Measurements from ENCODE around the gene SSTR5. TPM values are rescaled to one million over a fixed set of nuclear protein-coding genes. Genes with fewer than 3 reads are reported as not detected.

SSTR5 gene
- total RNA-seq, 1 donor from 2014 or later: not detected

DNA sequence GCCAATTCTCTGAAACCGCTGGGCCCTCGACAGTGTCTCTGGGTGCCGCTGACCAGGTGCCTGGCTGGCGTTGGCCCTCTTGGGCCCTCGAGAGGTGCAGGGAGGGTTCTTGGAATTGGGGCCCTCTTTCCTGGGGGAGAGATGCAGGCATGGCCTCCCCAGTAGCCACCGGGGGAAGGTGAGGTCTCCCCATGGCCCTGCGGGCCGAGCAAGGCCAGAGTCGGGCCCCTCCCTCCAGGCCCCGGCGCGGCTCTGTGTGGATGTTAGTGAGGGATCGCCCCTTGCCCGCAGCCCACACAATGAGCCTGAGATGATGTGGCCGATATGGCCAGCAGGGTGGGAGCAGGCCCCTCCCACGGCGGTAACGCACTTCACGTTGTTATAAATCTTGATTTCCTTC is 46.6 kb downstream of the SSTR5 start:
- Mint-ChIP-seq H3K27me3 (ENCODE audit: low read depth) (no peaks in the 10 kb centered on the region), H3K9me3 (no peaks in the 10 kb centered on the region), H3K36me3 (ENCODE audit: low read depth) (no peaks in the 10 kb centered on the region), H3K27ac (no peak overlapping the region), H3K4me3 (ENCODE audit: low read depth) (no peak overlapping the region), H3K4me1 (ENCODE audit: low read depth) (no peaks in the 10 kb centered on the region)
- DNase-seq (ENCODE audit: low spot score): no peak
- intact Hi-C loops (cut with micrococcal nuclease): no loop called here

DNA sequence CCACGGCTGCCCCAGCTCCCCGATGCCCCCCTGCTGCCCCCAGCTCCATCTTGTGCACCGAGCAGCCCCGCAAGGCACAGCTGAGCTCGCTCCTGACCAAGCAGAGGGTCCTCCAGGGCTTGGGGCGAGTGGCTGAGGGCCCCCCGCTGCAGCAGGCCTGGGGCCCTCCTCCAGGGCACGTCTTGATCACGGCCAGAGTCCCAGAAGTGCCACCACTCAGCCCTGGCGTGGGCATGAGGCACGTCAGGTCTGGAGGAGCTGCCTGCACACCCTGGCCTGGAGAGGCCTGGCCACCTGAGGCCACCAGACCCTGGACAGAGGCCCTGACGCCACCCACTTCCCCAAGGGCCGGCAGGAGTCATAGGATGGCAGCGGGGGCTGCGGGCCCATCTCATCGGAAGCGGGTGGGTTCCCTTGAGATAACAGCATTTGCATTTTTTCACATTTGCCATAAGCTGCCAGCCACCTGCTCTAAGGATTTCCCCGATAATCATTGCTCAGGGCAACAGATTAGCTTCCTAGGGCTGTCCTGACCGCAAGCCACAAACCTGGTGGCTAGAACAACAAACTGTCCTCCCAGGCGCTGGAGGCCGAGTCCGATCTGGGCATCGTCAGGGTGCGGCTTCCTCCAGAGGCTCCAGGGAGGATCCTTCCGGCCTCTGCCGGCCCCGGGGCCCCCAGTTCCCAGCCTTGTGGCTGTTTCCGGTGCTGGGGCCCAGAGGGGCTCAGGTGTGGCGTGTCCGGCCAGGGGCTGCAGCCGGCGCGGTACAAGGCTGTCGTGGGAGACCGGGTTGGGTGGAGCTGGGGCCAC is 47.4 kb downstream of the SSTR5 start:
- no peak for DNase-seq (ENCODE audit: low spot score)
- no peaks in the 10 kb centered on the region for H3K36me3 Mint-ChIP-seq (ENCODE audit: low read depth)
- no peaks in the 10 kb centered on the region for H3K4me1 Mint-ChIP-seq (ENCODE audit: low read depth)
- H3K9me3 Mint-ChIP-seq: no peaks in the 10 kb centered on the region
- no peak overlapping the region for H3K4me3 Mint-ChIP-seq (ENCODE audit: low read depth)
- no peak overlapping the region for H3K27ac Mint-ChIP-seq
- no peaks in the 10 kb centered on the region for H3K27me3 Mint-ChIP-seq (ENCODE audit: low read depth)
- intact Hi-C loops (cut with micrococcal nuclease): no loop called here

DNA sequence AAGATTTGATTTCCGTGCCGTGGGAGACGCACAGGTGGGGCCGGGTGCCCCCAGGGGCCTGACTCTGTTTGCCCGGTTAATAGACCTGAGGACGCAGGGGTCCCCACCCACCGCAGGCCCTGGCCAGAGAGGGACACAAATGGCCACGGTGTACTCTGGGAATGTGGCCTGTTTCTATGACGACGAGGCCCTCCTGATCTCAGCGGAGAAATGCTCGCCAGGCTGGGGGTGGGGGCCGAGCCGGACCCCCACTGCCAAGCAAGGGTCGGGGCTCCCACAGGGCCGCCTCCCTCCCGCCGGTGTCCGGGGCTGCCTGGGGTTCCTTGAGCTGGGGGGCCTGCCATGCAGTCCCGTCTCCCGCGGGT is 48.0 kb downstream of the SSTR5 start:
- no peak for DNase-seq (ENCODE audit: low spot score)
- H3K4me1 Mint-ChIP-seq (ENCODE audit: low read depth): no peaks in the 10 kb centered on the region
- H3K4me3 Mint-ChIP-seq (ENCODE audit: low read depth): no peak overlapping the region
- H3K9me3 Mint-ChIP-seq: no peaks in the 10 kb centered on the region
- intact Hi-C loops (cut with micrococcal nuclease): no loop called here
- H3K27ac Mint-ChIP-seq: no peak overlapping the region
- no peaks in the 10 kb centered on the region for H3K27me3 Mint-ChIP-seq (ENCODE audit: low read depth)
- no peaks in the 10 kb centered on the region for H3K36me3 Mint-ChIP-seq (ENCODE audit: low read depth)

DNA sequence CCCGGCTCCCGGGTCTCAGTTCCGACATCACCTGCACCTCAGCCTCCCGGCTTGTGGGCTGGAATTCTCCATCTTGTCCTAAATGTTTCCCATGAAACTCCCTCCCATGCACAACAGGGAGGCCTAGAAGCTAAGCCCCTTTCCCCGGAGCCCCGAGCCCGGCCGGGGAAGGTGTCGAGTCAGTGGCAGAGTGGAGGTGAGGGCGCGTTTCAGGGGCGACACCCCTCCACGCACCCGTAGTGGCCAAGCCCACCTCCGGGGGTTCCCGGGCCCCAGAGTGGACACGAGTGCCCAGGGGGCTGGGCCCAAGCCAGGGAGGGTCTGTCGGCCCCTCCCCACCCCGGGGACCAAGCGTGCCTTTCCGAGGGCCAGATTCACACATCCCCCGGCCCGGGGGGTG is 48.5 kb downstream of the SSTR5 start:
- no peak overlapping the region for H3K27ac Mint-ChIP-seq
- no peaks in the 10 kb centered on the region for H3K27me3 Mint-ChIP-seq (ENCODE audit: low read depth)
- intact Hi-C loops (cut with micrococcal nuclease): no loop called here
- no peaks in the 10 kb centered on the region for H3K4me1 Mint-ChIP-seq (ENCODE audit: low read depth)
- no peak for DNase-seq (ENCODE audit: low spot score)
- H3K36me3 Mint-ChIP-seq (ENCODE audit: low read depth): no peaks in the 10 kb centered on the region
- H3K9me3 Mint-ChIP-seq: no peaks in the 10 kb centered on the region
- H3K4me3 Mint-ChIP-seq (ENCODE audit: low read depth): no peak overlapping the region

DNA sequence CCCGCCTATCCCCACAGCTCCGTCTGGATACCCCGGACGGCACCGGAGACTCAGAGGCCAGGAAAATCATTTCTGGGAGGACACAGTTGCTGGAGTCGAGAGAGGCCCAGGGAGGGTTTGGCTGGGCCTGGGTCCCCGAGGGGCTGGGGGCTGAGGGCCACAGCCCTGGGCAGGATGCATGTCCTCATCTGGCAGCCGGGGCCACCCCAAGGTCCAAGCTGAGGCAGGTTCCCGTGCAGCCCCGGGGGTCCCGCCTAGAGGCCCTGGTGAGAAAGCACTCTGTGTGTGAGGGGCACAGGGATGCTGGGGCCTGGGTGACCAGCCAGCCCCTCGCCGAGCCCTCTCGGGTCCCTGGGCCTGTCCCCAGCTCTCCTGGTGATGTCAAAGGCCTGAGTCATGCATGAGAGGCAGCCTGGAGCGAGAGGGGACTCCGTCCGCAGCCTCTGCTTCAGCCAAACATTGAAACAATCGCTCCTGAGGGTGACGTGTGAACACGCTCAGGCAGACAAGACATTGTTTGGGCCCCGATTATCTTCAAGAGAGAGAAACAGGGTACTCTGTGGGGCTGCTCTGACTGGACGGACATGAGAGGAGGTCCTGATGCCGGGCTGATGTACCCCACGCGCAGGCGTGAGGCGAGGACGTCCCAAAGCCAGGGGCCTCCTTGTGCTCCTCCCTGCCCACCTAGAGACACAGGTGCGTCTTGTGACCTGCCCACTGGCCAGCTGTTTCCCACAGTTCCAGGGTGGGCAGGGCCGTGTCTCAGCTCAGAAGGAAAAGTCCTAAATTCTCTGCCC is 49.3 kb downstream of the SSTR5 start:
- Mint-ChIP-seq H3K9me3 (no peaks in the 10 kb centered on the region), H3K27ac (no peak overlapping the region), H3K4me3 (ENCODE audit: low read depth) (no peak overlapping the region), H3K4me1 (ENCODE audit: low read depth) (no peaks in the 10 kb centered on the region), H3K36me3 (ENCODE audit: low read depth) (no peaks in the 10 kb centered on the region), H3K27me3 (ENCODE audit: low read depth) (no peaks in the 10 kb centered on the region)
- DNase-seq (ENCODE audit: low spot score): no peak
- intact Hi-C loops (cut with micrococcal nuclease): no loop called here

DNA sequence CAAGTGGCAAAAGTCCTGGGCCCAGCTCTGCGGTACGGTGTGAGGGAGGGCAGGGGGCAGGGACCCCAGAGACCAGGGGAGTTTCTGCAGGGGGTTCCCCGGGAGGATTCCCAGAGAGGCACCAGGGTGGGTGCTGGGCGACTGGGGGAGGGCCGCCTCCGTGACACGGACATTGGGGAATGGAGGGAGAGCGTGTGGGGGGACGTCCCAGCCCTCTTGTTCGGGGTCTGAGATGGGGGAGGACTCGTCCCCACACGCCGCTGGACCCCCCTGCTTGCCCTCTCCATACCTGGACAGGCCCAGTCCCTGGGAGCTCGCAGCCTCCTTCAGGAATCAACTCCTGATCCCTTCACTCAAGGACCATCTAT is 49.8 kb downstream of the SSTR5 start:
- intact Hi-C loops (cut with micrococcal nuclease): no loop called here
- no peaks in the 10 kb centered on the region for H3K9me3 Mint-ChIP-seq
- no peaks in the 10 kb centered on the region for H3K36me3 Mint-ChIP-seq (ENCODE audit: low read depth)
- no peaks in the 10 kb centered on the region for H3K27me3 Mint-ChIP-seq (ENCODE audit: low read depth)
- no peak for DNase-seq (ENCODE audit: low spot score)
- no peaks in the 10 kb centered on the region for H3K4me1 Mint-ChIP-seq (ENCODE audit: low read depth)
- no peak overlapping the region for H3K27ac Mint-ChIP-seq
- no peak overlapping the region for H3K4me3 Mint-ChIP-seq (ENCODE audit: low read depth)

DNA sequence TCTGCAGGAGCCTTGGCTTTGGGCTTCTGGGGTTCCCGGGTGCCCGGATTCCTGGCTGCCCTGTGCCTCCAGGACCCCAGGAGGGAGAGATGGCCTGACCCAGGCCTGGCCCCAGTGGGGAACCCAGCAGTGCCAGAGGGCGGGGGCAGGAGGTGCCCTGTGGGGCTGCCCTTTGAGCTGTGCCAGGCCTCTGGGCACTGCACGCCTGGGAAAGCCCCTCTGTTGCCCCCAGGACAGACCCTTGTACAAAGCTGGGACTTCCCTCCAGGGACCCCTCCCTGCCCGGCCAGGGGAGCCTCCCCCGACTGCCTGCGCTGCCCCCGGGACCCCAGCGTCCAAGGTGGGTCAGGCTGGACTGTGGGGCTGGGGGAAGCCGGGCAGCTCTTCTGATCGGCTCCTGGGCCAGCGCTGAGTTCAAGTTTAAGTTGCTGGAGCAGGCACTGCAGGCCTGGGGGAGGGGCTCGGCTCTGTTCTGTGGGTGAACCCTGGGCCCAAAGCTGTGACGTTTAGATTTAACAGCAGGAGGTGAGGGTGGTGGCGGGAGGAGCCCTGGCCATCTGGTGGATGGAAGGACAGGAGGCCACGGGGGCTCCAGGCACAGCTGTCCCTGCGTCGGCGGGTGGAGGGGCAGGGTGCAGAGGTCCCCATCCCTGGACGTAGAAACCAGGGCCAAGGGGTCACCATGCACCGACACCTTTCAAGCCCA is 51.1 kb downstream of the SSTR5 start:
- no peak for DNase-seq (ENCODE audit: low spot score)

DNA sequence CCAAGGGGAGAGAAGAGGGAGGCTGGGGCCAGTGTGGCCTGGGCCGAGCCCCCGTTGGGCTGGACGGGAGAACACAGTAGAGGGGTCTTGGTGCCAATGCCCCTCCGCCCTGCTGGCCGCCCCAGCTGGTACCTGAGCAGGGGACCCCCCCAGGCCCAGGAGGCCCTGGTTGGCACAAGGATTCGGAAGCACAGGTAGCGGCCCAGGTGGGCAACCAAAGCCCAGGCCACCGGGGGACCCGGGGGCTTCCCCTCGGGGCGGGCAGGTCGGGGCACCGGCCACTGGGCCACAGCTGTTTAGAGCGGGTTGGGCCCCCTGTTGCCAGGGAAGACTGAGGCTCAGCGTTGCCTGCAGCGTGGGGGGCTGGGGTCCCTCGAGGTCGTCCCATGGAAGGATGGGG is 51.7 kb downstream of the SSTR5 start:
- intact Hi-C loops (cut with micrococcal nuclease): no loop called here
- H3K27ac Mint-ChIP-seq: no peak overlapping the region
- no peaks in the 10 kb centered on the region for H3K36me3 Mint-ChIP-seq (ENCODE audit: low read depth)
- DNase-seq (ENCODE audit: low spot score): no peak
- H3K27me3 Mint-ChIP-seq (ENCODE audit: low read depth): no peaks in the 10 kb centered on the region
- no peaks in the 10 kb centered on the region for H3K9me3 Mint-ChIP-seq
- no peaks in the 10 kb centered on the region for H3K4me1 Mint-ChIP-seq (ENCODE audit: low read depth)
- no peak overlapping the region for H3K4me3 Mint-ChIP-seq (ENCODE audit: low read depth)

More for the DNA sequence above, 51.1 kb downstream of the SSTR5 start:
- Mint-ChIP-seq H3K9me3 (no peaks in the 10 kb centered on the region), H3K4me3 (ENCODE audit: low read depth) (no peak overlapping the region), H3K27ac (no peak overlapping the region), H3K36me3 (ENCODE audit: low read depth) (no peaks in the 10 kb centered on the region), H3K27me3 (ENCODE audit: low read depth) (no peaks in the 10 kb centered on the region), H3K4me1 (ENCODE audit: low read depth) (no peaks in the 10 kb centered on the region)
- intact Hi-C loops (cut with micrococcal nuclease): no loop called here

DNA sequence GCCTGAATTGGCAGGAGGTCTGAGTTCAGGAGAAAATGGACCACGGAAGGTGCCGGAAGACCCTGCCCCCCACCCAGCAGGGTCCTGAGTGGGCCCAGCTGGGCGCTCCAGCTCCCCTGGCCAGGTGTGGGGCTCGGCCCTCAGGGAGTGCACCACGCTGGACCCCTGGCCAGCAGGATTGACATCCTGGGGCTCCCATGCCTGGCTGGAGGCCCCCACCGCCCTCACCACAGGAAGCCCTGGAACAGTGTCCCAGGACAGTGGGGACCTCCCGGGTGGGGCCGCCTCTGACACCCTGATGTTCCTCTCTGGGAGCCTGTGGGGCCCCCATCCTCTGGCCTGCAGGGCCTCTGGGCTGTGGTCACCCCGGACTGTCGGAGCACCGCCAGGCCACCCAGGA is 52.2 kb downstream of the SSTR5 start:
- H3K27ac Mint-ChIP-seq: no peak overlapping the region
- no peak for DNase-seq (ENCODE audit: low spot score)
- no peak overlapping the region for H3K4me3 Mint-ChIP-seq (ENCODE audit: low read depth)
- H3K36me3 Mint-ChIP-seq (ENCODE audit: low read depth): no peaks in the 10 kb centered on the region
- no peaks in the 10 kb centered on the region for H3K4me1 Mint-ChIP-seq (ENCODE audit: low read depth)
- H3K27me3 Mint-ChIP-seq (ENCODE audit: low read depth): no peaks in the 10 kb centered on the region
- intact Hi-C loops (cut with micrococcal nuclease): no loop called here
- no peaks in the 10 kb centered on the region for H3K9me3 Mint-ChIP-seq

DNA sequence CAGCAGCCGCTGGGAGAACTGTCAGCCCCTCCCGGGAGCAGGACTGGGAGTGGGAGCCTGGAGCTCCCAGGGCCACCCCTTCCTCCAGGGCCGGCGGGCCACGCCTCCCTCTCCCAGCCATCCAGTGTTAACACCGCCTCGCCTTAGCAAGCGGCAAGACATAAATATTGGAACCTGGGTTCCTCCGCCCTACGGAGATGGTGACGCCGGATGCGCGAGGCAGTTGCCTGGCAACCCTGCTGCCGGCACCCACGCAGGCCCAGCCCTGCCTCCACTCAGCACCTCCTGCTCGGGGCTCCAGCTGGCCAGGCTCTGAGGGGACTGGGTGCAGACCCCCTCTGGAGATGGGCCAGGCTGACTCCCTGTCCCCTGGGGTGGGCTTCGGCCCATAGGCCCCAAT is 52.9 kb downstream of the SSTR5 start:
- H3K27me3 Mint-ChIP-seq (ENCODE audit: low read depth): no peaks in the 10 kb centered on the region
- H3K9me3 Mint-ChIP-seq: no peaks in the 10 kb centered on the region
- H3K4me1 Mint-ChIP-seq (ENCODE audit: low read depth): no peaks in the 10 kb centered on the region
- H3K27ac Mint-ChIP-seq: no peak overlapping the region
- H3K4me3 Mint-ChIP-seq (ENCODE audit: low read depth): no peak overlapping the region
- H3K36me3 Mint-ChIP-seq (ENCODE audit: low read depth): no peaks in the 10 kb centered on the region
- DNase-seq (ENCODE audit: low spot score): no peak
- intact Hi-C loops (cut with micrococcal nuclease): no loop called here

DNA sequence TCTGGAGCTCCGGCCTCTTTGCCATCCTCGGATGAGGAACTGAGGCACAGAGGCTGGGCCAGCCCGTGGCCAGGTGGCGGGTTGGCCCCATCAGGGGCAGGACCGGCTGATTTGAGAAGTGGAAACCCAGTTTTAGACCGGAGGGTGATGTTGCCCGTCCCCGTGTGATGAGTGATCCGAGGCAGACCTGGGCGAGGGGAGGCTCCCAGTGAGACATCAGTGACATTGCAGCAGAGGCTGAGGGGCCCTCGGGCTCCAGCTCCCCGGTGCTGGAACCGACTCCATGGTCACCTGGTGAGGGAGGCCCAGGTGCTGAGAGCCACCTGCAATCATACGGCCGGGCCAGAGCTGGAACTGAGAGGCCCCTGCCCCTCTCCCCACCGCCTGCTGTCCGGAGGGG is 53.5 kb downstream of the SSTR5 start:
- Mint-ChIP-seq H3K4me1 (ENCODE audit: low read depth) (no peaks in the 10 kb centered on the region), H3K4me3 (ENCODE audit: low read depth) (no peak overlapping the region), H3K36me3 (ENCODE audit: low read depth) (no peaks in the 10 kb centered on the region), H3K9me3 (no peaks in the 10 kb centered on the region), H3K27me3 (ENCODE audit: low read depth) (no peaks in the 10 kb centered on the region), H3K27ac (no peak overlapping the region)
- intact Hi-C loops (cut with micrococcal nuclease): no loop called here
- no peak for DNase-seq (ENCODE audit: low spot score)

DNA sequence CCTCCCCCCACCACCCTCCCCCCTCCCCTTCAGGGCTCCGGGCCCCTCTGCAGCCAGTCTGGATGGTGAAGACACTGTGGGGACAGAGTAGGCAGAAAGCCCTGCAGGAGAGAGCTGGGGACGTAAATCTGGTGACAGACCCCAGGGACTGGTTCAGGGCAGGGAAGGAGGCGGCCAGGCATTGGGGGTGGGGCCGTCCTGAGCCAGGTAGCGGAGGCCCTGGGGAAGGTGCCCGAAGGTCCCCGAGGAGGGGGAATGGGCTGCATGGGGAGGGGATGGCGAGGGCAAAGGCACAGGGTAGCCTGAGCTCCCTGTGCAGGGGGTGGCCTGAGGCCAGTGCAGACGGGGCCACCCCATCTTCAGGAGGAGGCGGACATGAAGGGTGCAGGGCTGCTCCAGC is 54.0 kb downstream of the SSTR5 start:
- intact Hi-C loops (cut with micrococcal nuclease): no loop called here
- no peak overlapping the region for H3K27ac Mint-ChIP-seq
- no peaks in the 10 kb centered on the region for H3K9me3 Mint-ChIP-seq
- no peak overlapping the region for H3K4me3 Mint-ChIP-seq (ENCODE audit: low read depth)
- H3K27me3 Mint-ChIP-seq (ENCODE audit: low read depth): no peaks in the 10 kb centered on the region
- no peaks in the 10 kb centered on the region for H3K4me1 Mint-ChIP-seq (ENCODE audit: low read depth)
- no peaks in the 10 kb centered on the region for H3K36me3 Mint-ChIP-seq (ENCODE audit: low read depth)
- no peak for DNase-seq (ENCODE audit: low spot score)

DNA sequence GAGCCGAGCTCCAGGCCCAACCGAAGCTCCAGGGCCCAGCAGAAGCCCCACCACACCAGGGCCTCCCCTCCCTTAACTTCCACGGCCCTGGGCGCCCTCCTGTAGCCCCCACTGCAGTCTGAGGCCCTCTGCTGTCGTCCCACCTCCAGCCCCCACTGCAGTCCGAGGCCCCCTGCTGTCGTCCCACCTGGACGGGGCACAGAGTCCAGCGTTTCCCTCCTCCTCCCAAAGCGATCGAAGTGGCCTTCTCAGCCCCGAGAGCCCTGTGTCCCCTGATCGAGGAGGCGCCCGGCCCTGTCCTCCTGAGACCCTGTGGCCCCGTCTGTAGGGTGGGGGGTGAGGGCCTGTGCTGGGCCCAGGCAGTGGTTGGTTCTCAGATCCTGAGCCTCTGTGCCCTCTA is 54.6 kb downstream of the SSTR5 start:
- Mint-ChIP-seq H3K4me1 (ENCODE audit: low read depth) (no peaks in the 10 kb centered on the region), H3K36me3 (ENCODE audit: low read depth) (no peaks in the 10 kb centered on the region), H3K9me3 (no peaks in the 10 kb centered on the region), H3K4me3 (ENCODE audit: low read depth) (no peak overlapping the region), H3K27ac (no peak overlapping the region), H3K27me3 (ENCODE audit: low read depth) (no peaks in the 10 kb centered on the region)
- no peak for DNase-seq (ENCODE audit: low spot score)
- intact Hi-C loops (cut with micrococcal nuclease): no loop called here

Measured in activated T-helper 2 cell treated with anti-CD3 and anti-CD28 coated beads, Interferon-gamma antibody, Interleukin-2, Interleukin-4, amounts not matched to agents 10 μg/mL and 5 μg/mL and 100 μg/mL, durations not matched to agents 14 hours and 24 hours and 36 hours (primary cell).